Measurements from ENCODE around the gene MAP4K5.

The MAP4K5 gene

GRCh38 chr14:50399251-50400032 is 132.9 kb downstream of the MAP4K5 start:
- DNase-seq (ENCODE audit: low read depth) = peak; percentile 47

GRCh38 chr14:50398189-50398580 is 134.2 kb downstream of the MAP4K5 start:
- DNase-seq (ENCODE audit: low read depth) = no peak

- no peak for DNase-seq (ENCODE audit: low read depth)
Observed at GRCh38 chr14:50397390-50398188, 134.8 kb downstream of the MAP4K5 start.

- peak; percentile 68 for DNase-seq (ENCODE audit: low read depth)
Observed at GRCh38 chr14:50396631-50397389, 135.6 kb downstream of the MAP4K5 start, which contains the start of gene CDKL1. TSS of gene CDKL1 (minus strand) at chr14:50396881. CDS start at chr14:50395868, 1,013 bp downstream.

- peak; percentile 21 for DNase-seq (ENCODE audit: low read depth)
Observed at GRCh38 chr14:50395448-50395847, 136.9 kb downstream of the MAP4K5 start.

GRCh38 chr14:50394713-50395112 is 137.7 kb downstream of the MAP4K5 start:
- DNase-seq (ENCODE audit: low read depth) = no peak

- no peak for DNase-seq (ENCODE audit: low read depth)
Observed at GRCh38 chr14:50389668-50390441, 142.5 kb downstream of the MAP4K5 start.

- DNase-seq (ENCODE audit: low read depth) = no peak
Observed at GRCh38 chr14:50388256-50388931, 144.0 kb downstream of the MAP4K5 start.

- DNase-seq (ENCODE audit: low read depth) = no peak
Observed at GRCh38 chr14:50387548-50387947, 144.8 kb downstream of the MAP4K5 start.

- DNase-seq (ENCODE audit: low read depth) = no peak
Observed at GRCh38 chr14:50383618-50384225, 148.6 kb downstream of the MAP4K5 start.

- DNase-seq (ENCODE audit: low read depth) = no peak
Observed at GRCh38 chr14:50381823-50382287, 150.5 kb downstream of the MAP4K5 start.

GRCh38 chr14:50381008-50381407 is 151.4 kb downstream of the MAP4K5 start:
- no peak for DNase-seq (ENCODE audit: low read depth)

GRCh38 chr14:50380455-50380854 is 151.9 kb downstream of the MAP4K5 start:
- no peak for DNase-seq (ENCODE audit: low read depth)

GRCh38 chr14:50379563-50379962 is 152.8 kb downstream of the MAP4K5 start:
- no peak for DNase-seq (ENCODE audit: low read depth)

- no peak for DNase-seq (ENCODE audit: low read depth)
Observed at GRCh38 chr14:50377550-50378085, 154.8 kb downstream of the MAP4K5 start.

- no peak for DNase-seq (ENCODE audit: low read depth)
Observed at GRCh38 chr14:50375760-50376159, 156.6 kb downstream of the MAP4K5 start.

- DNase-seq (ENCODE audit: low read depth) = no peak
Observed at GRCh38 chr14:50373959-50374358, 158.4 kb downstream of the MAP4K5 start.

- no peak for DNase-seq (ENCODE audit: low read depth)
Observed at GRCh38 chr14:50371546-50371945, 160.8 kb downstream of the MAP4K5 start.

Measured in iris pigment epithelial cell (primary cell).